GM21515 (cell line): ENCODE measurements around the gene IGHMBP2.
A peak's percentile ranks its signal among the peaks of the same experiment; 100 is the strongest.

Source experiments
- ATAC-seq: cut with Tn5 transposase; IDR thresholded peaks from one replicate; pipeline ENCODE4 v1.9.1; 2021; ENCODE audit not compliant: unreplicated experiment

The IGHMBP2 gene

DNA sequence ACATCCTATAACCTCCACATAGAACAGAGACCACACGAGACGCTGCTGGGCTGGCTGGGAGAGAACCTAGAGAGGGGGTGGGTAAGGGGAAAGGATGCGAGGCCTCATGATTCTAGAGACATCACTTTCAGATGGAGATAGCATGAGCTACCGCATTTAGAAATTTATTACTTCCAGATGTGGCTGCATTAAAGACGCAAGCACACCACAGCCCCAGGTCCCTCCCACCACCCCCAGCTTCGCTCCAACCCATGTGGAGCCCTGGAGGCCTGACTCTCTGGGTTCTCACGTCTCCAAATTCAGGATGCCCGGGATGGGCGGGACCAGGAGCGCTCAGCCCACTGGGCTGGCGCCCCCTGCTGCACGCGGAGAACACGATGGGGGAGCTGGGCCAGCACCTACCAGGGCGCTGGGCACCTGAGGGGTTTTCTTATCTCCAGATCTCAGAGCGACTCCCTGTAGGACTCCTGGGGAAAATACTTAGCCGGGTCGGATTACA is 13.7 kb upstream of the IGHMBP2 start:
- ATAC-seq: no peak

DNA sequence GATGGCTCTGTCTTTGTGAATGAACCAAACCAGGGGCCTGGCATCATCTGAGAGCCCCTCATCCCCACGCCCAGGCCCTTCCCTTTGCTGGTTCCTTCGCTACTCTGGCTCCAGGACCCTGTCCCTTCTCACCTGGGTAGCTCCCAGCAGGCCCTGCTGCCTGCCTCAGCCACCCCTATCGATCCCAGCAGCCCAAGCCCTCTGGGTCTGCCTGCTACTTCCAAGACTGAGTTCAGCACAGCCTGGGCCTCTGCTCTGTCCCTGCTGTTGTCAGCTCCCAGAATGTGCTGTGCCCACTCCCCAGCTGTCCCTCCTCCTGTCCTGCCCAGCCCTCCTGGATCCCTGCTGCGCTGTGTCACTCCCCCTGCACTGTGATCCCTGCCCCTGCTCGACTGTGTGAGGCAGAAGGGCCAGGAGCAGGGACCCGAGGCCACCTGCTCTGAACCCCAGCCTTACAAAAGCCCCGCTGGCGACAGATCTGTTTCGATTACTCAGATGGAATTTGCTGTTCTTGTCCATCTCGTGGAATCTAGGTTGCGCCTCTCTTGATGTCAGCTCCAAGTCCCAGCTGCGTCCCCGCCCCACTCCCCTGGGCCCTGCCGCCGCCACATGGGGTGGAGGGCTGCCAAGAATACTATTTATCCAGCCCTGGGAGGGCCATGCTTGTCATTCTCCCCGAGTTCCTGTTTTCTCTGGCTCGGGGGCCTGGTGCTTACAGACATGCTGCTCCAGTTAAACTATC is 13.0 kb upstream of the IGHMBP2 start:
- no peak for ATAC-seq

DNA sequence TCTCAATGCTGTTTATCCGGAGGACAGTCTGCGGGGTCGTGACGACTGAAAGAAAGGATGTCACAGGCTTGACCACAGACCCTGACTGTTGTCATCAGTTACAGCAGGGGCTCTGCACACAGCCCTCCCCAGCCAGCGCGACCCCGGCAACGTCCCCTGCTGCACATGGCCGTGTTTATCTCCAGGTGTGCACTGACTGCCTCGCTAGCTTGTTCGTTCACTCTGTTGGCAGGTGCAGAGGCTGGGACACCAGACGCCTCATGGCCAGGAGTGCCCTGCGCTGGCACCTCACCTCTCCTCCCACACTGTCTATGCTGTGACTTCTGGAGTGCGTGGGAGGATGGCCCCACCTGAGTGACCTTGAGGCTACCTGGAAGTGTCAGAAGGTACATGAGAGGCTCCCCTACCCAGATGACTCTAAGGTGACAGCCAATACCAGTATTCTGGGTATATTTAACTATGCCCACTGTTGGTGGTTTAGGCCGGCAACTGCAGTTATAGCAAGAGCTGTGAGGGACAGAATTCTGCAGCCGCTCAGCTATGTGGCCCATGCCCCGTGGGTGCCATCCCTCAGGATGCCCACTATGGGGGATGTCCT is 12.2 kb upstream of the IGHMBP2 start:
- ATAC-seq: no peak

DNA sequence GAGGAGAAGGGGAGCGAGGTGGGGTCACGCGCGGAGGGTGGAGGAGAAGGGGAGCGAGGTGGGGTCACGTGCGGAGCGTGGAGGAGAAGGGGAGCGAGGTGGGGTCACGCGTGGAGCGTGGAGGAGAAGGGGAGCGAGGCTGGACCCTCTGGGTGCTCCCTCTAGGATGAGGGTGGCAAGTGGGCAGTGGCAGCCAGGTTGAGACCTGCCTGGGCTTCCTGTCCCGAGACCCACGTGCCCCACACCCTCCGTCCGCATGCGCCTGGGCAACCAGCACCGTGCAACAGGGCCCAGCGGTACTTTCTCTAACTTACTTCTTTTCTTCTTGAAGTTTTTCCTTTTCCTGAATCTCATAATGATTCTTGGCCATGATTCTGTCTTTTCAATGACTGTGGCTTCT is 11.1 kb upstream of the IGHMBP2 start:
- ATAC-seq: no peak

DNA sequence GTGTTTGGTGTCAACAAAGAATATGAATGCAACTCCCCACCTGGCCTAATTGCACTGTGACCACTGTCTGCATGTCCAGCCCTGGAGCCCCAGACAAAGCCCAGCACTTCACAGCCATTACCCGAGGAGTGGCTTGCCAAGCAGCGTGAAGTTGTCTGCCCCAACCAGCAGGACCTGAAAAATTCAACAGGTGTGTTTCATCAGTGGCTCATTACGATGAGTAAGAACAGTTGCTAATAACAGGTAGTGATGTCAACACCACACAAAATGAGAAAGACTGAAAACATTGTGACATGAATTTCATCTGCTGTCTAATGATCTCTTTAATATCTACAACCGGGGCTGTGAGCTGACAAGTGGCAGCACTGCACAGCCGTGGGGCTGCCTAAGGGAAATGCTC is 10.4 kb upstream of the IGHMBP2 start:
- ATAC-seq: no peak

DNA sequence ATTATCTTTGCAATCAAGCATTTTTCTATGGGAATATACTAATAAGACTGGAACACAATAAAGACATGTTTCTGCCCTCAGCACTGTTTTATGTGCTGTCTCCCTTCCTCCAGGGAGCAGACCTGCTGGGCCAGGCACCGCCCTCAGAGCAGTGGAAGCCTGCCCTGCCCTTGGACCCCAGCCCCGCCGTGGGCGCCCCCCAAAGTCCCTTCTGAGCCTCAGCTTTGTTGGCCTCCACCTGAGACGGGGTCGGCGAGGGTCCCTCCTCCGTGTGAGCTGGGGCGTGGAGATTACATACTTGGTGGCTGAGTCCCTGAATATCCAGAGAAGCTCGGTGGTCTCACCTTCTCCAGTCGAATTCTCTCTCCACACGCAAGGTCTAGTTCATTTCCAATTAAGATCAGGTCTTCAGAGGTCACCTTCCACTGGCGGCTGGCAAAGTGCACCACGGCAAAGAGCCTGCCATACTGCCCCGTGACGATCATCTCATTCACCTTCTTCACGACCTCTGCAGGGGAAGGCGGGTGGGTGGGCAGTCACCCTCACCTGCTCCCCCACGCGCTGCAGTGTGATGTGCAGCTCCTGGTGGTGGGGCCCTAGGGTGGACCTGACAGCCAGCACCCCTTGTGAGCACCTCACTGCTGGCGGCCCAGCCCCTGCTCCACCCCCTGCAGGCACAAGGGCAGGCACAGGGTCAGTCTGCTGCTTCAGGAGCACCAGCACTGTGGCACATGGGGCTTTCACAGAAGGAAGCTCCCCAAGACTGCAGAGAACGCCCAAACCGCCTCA is 7.3 kb upstream of the IGHMBP2 start:
- no peak for ATAC-seq

DNA sequence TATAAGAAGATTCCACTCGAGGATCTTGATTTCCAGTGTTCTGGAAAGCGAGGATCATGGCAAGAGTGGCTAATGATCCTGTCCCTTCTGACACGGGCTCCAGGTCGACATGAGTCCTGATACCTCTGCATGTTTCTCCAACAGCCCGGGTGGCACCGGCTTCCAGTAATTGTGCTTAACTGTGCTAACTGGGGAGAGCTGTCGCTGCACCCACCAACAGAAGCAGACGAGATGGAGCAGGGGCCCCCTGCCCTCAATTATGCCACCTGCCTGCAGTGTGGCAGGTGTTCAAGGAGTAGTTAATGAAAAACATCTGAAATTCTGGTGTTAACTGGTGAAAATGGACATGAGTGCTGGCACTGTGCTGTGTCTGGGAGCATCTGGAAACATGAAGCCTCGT is 6.2 kb upstream of the IGHMBP2 start:
- no peak for ATAC-seq

DNA sequence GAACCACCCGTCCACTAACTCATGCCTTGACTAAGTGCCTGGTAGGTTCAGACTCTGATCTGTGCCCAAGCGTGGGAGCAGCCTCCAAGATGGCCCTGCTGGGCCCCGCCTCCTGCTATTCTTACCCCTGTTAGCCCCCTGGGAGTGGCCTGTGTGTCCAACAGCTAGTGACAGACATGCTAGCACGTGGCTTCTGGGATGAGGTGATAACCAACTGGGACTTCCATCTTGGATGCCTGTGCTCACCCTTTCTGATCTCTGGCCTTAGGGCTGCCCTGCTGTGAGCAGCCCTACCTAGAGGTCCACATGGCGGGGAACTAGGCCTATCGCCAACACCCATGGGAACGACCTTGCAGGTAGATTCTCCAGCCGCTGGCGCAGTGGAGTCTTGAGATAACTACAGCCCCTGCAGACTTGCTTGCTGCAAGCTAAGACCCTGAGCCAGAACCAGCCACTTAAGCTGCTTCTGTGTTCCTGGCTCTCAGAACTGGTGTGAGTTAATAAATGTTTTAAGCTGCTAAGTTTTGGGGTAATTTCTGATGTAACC is 2.8 kb upstream of the IGHMBP2 start:
- no peak for ATAC-seq

DNA sequence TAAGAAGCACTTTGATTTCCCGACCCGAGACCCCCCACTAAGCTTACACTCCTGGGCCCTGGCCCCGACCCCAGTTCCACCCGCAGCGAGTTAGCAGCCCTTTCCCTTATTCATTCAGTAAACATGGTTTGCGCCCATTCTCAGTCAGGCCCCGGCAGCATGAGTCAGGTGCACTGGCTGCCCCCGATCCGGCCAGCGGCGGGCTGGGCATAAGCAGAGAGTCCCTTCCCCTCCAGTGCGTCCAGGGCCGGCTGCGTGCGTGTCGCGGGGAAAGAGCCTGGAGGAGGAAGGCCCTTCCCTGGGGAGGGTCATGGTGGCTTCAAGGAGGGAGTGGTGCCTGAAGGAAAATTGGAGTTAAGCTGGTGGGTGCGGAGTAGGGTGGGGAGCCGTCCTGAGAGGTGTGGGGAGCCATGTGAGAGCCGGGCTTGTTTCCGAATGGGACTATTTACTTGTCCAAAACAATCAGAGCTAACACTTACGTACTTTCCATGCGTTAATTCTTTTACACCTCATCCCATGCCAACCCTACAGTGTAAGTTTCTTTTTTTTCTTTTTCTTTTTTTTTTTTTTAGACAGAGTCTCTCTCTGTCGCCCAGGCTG is 657 bp downstream of the IGHMBP2 start:
- ATAC-seq: peak; percentile 15

DNA sequence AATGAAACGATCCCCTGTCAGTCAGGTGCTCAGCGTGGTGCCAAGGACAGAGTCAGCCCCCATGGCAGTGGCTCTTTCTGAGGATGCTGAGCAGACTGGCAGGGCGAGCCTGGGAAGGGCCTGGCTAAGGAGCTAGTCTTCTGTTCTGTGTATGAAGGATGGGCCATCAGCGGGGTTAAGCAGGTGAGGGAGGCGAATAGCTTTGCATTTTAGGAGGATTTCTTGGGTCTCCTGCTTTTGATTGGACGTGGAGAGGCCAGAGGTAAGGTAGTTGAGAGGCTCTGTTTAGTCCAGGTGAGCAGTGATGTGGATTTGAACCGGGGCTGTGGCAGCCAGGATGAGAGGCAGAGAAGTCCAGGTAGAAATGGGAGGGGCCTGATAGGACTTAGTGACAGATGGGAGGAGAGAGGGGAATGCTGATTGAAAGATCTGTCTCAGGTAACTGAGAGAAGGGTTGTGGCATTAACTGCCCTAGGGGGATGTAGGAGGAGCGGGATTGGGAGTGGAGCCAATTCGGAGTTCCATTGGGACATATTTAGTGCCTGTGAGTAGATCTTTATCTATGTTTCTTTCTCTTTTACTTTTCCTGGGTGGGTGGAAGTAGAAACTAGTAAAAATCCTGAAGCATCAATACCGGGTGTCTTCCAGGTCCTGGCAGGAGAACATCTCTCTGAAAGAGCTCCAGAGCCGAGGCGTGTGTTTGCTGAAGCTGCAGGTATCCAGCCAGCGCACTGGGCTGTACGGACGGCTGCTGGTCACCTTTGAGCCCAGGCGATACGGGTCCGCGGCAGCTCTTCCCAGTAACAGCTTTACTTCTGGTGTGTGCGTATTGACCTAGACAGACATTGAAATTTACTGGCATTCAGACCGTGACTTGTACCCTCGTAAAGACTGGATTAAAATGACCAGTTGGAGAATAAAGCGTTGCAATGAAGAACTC is 2.0 kb downstream of the IGHMBP2 start:
- ATAC-seq: no peak

DNA sequence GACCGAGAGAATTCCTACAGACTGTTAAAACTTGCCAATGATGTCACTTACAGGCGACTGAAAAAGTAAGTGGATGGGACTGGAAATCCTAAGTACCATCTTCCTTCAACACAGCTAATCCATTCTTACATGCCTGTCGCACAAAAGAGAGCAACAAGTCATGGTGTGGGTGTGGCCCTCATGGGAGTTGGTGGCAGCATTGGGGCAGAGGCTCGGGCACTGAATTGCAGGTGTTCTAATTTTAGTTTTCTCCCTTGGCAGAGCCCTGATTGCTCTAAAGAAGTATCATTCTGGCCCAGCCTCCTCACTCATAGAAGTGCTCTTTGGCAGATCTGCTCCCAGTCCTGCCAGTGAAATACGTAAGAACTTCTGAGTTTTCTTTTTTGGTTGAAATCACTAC is 4.6 kb downstream of the IGHMBP2 start:
- no peak for ATAC-seq

DNA sequence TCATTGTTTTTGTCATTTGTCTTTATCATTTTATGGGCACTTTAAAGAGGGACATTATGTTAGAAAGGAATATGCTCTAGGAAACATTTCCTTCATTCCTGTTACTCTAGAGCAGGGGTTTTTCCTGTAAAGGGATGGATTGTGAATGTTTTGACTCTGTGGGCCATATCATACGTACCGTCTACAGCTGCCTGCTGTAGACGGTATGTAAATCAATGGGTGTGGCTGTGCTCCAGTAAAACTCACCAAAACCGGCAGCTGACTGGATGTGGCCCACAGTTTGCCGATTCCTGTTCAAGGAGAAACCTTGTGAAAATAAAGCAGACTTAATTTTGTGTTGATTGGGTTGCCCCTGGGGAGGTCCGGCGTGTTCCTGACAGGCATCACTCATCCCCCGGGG is 7.3 kb downstream of the IGHMBP2 start:
- ATAC-seq: no peak

DNA sequence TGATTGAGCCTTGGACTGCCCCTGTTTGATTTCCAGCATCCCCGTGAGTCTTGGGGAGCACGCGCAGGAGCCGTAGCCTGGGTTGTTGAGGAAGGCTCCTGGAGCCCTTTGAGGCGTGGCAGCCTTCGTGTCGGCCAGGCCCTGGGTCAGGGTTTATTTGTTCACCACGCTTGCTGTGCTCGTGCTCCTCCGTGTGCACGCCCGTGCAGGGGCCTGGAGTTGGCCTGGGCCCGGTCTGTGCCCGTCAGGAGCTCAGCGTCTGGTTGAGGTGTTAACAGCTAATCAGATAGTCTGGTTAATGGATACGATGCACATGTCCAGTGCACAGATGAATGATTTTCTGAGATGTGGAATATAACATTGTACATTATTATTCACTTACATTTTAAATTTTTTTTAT is 8.0 kb downstream of the IGHMBP2 start:
- no peak for ATAC-seq

DNA sequence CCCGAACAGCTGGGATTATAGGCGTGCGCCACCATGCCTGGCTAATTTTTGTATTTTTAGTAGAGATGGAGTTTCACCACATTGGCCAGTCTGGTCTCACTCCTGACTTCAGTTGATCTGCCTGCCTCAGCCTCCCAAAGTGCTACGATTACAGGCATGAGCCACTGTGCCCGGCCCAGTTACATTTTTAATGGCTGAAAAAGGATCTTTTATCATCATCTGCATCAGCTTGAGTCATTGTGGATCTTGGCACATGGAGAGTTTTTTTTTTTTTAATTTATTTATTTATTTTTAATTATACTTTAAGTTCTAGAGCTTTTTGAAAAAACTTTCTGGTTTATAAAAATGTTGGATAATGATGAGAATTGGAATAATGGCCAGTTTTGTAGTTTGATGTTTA is 8.6 kb downstream of the IGHMBP2 start:
- ATAC-seq: no peak

DNA sequence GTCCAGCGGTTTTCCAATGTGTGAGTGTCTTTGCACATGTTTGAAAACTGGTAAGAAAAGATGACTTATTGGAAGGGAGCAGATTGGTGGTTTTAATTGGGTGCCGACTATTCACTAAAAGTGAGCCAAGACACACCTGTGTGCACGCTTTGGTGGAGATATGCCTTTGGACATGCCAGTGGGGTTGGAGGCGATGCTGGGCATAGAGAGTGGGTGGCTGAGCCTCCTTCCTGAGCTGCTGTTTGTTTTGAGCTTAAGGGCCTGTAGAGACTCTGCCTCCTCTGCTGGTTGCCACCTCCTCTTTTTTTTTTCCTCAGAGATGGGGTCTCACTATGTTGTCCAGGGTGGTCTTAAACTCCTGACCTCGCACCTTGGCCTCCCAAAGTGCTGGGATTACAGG is 9.5 kb downstream of the IGHMBP2 start:
- no peak for ATAC-seq

DNA sequence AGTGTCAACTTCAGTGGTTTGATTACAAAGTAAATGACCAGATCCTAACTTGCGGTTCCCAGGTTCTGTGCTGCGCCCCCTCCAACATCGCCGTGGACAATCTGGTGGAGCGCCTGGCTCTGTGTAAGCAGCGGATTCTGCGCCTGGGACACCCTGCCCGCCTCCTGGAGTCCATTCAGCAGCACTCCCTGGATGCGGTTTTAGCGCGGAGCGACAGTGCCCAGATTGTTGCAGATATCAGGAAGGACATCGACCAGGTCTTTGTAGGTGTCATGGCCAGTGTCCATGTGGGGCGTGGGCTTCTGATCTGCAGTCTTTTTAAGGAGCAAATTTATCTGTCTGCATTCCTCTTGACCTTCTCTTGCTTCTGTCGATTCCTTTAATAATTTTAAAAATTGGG is 11.1 kb downstream of the IGHMBP2 start:
- no peak for ATAC-seq

DNA sequence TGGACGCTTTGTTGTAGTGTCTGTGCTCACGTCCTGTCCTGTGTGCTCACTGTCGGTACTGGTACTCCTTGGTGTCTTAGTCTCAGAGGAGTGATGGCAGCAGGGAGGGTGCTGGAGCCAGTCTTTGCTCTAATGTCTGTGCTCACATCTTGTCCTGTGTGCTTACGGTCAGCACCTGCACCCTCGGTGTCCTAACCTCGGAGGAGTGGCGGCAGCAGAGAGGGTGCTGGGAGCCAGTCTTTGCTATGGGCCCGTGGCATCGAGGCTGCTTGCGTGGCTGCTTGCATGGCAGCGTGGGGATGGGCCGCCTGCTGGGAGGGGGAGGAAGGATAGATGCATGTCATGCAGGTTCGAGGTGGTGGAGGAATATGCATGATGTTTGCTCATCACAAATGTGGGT is 12.7 kb downstream of the IGHMBP2 start:
- ATAC-seq: no peak

DNA sequence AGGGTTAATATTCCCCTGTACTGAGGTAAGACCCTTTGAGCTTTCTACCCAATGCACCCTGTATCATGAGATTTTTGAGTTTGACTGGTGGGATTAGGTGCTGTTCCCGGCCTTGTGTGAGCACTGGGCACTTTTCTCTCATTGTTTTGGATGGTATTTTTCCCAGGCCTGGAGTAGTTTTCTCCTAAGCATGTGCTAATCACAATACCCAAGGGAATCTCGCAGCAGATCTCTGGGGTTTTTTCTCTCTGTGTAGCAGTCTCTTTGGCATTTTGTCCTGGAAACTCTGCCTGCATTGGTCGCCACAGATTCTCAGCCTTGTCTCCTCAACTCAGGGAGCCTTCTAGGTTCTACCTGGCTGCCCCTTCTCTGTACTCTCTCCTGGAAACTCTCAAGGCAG is 19.9 kb downstream of the IGHMBP2 start:
- ATAC-seq: no peak

DNA sequence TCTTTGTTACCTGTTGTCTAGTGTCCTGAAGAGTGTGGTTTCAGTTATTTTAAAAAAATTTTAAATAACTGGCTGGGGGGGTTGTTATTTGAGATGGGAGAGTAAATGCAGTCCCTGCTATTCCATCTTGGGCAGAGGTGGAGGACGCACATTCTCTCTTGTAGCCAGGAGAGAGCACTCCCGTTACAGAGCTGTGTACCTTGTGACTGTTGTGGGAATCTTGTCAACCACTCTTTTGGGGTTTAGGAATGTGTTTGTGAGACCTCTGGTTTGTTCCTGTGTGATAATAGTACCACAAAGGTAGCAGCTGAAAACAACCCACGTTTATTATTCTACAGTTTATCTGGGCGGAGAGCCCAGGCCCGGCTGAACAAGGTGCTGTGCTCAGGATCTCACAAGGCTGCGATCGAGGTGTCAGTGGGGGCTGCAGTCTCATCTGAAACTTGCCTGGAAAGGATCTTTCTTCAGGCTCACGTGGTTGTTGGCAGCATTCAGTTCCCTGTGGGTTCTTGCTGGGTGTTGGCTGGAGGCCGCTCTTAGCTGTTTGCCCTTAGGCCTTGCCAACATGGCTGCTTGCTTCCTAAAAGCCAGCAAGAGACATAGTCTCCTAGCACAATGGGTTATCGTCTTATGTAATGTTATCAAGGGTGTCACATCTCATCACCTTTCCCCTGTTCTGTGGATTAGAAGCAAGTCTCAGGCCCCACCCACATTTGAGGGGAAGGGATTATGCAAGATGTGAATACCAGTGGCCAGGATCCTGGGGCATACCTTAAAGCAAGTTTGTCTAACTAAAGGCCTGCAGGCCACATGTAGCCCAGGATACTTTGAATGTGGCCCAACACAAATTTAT is 20.6 kb downstream of the IGHMBP2 start:
- no peak for ATAC-seq
